Renal pelvis (tissue), 4 donors: ENCODE measurements around the gene WNT9A. TPM values are rescaled to one million over a fixed set of nuclear protein-coding genes. Genes with fewer than 3 reads are reported as not detected.
"Not testable (repeated sequence)": the region's sequence is repeated elsewhere in the genome, so short reads cannot be mapped to it uniquely, and the experiment has no call there.

Source experiments
- DNase-seq: peaks from one replicate; pipeline ENCODE4 v3.0.0-alpha.2; 2013
- polyA plus RNA-seq, 3 donors: library from polyadenylated mRNA; unstranded; fragments of 120-200 nt; gene quantifications; one replicate each; pipeline ENCODE4 v1.2.1, GENCODE V29; 2013; ENCODE audit not compliant: insufficient read length in 3 of 3

WNT9A gene
- polyA plus RNA-seq, 3 donors: 1.6 to 1.7 (median 1.6) TPM

- DNase-seq: peak; percentile 82
Observed at GRCh38 chr1:227886993-227887696, 60.6 kb downstream of the WNT9A start.

- no peak for DNase-seq
Observed at GRCh38 chr1:227886503-227886961, 61.2 kb downstream of the WNT9A start.

GRCh38 chr1:227885648-227886502, 61.9 kb downstream of the WNT9A start:
- DNase-seq: no peak

- no peak for DNase-seq
Observed at GRCh38 chr1:227885135-227885647, 62.5 kb downstream of the WNT9A start.

DNA sequence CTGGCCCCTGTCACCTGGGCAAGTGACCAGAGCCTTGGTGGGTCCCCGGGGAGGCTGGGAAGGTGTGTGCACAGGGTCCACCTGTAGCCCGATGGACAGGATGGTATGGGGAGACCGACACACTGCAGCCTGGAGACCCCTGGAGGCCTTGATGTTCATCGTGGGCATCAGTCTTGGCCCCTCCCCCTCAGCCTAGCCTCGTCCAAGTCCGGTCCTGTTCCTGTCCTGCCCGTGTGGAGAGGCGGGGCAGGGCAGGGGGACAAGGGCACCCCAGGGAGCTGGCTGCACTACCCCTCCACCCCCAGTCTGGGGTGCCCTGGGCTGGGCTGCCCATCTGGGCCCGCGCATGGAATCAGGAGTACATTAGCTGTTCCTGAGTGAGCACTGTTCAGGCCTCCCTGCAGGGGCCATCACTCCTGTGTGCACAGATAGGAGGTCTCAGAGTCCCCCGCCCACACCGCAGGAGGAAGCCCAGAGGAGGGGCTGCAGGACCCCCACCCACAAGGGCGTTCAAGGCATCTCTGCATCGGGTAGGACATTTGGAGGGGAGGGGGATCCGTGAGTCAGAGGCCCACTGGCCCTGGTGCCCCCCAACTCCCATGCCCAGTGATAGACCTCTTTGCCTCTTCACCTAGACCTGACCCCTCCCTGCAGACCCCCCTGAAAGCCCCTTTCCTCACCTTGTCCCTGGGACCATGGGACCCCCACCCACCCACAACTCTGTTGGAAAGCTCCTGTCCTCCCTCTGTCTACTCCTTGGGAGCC, 63.2 kb downstream of the WNT9A start:
- DNase-seq: no peak

GRCh38 chr1:227883641-227884301, 64.0 kb downstream of the WNT9A start:
- DNase-seq: no peak

DNA sequence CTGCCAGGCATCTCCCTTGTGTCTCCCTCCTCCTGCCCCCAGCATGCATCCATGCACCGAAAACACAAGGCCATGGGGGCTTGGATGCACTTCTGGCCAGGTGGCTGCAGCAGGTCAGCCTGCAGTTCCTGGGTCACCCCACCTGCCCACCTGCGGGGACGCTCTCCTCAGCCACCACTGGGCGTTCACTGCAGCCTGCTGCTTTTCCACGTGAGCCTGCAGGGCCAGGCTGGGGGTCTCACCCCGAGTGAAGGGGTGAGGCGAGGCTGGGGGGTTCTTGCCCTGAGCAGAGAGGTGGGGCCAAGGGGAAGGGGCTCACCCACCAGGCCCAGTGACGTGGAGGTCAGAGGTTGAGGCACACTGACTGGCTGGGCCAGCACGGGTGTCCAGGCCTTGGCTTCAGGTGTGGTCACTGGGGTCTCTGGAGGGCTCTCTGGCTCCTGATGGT, 64.6 kb downstream of the WNT9A start:
- no peak for DNase-seq

- no peak for DNase-seq
Observed at GRCh38 chr1:227880342-227880924, 67.3 kb downstream of the WNT9A start.

DNA sequence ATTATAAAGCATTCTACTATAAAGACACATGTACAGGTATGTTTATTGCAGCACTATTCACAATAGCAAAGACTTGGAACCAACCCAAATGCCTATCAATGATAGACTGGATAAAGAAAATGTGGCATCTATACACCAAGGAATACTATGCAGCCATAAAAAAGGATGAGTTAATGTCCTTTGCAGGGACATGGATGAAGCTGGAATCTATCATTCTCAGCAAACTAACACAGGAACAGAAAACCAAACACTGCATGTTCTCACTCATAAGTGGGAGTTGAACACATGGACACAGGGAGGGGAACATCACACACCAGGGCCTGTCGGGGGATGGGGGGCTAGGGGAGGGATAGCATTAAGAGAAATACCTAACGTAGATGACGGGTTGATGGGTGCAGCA, 69.9 kb downstream of the WNT9A start:
- not testable (repeated sequence) for DNase-seq

GRCh38 chr1:227871892-227872291, 75.8 kb downstream of the WNT9A start:
- DNase-seq: not testable (repeated sequence)

DNA sequence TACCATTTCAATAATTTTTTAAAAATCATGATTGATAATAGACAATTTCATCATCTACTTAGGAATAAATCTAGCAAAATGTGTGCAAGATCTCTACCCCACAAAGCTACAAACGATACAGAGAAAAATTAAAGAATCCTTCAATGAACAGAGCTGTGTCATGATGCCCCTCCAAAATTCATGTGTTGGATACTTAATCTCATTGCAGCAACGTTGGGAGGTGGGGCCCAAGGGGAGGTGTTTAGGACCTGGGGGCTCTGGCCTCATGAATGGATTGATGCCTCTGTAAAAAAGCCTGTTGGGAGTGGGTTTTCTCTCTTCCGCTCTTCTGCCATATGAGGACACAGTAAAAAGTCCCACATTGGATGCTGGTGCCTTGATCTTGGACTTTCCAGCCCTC, 77.4 kb downstream of the WNT9A start:
- no peak for DNase-seq

DNA sequence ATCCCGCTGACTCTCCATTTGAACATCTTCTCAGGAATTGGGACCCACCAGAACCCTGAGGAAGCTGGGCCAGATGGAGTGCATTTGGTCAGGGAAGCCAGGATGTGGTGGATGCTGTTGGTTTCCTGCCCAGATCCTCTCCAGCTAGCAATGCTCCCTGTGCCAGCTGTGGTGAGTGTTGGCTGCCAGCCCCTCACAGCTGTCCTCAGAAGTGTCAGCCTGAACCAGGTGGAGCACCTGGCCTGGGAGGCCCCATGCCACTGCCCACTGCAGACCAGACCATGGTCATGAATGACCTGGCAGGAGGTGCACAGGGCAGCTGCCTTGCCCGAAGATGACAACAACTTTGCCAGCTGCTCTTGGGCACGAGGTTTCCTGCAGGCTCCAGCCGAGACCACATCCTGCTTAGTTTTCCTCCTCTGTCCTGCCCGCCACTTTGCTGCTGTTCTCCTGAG, 77.9 kb downstream of the WNT9A start:
- DNase-seq: no peak

- DNase-seq: no peak
Observed at GRCh38 chr1:227869279-227869842, 78.4 kb downstream of the WNT9A start.

Other genes with a start within 250 kb of the WNT9A start
- gene JMJD4, start 212.6 kb downstream of the WNT9A start, polyA plus RNA-seq: 10 to 100 TPM; 18.6 to 21.1 (median 18.8) TPM
- 10 to 100 TPM; 44.9 to 46.1 (median 45.1) TPM for gene SNAP47, start 212.5 kb downstream of the WNT9A start, polyA plus RNA-seq
- gene PRSS38, start 132.3 kb downstream of the WNT9A start, polyA plus RNA-seq: not detected
- gene WNT3A, start 59.1 kb upstream of the WNT9A start, polyA plus RNA-seq: under 1 TPM; 0.12 to 0.23 (median 0.22) TPM
- gene ARF1, start 134.8 kb upstream of the WNT9A start, polyA plus RNA-seq: 100 to 1,000 TPM; 332 to 390 (median 367) TPM
- 10 to 100 TPM; 20.8 to 26.1 (median 23.3) TPM for gene C1orf35, start 155.4 kb upstream of the WNT9A start, polyA plus RNA-seq
- gene MRPL55, start 161.4 kb upstream of the WNT9A start, polyA plus RNA-seq: 10 to 100 TPM; 48.5 to 55.6 (median 54.4) TPM
- 100 to 1,000 TPM; 113 to 167 (median 157) TPM for gene GUK1, start 192.3 kb upstream of the WNT9A start, polyA plus RNA-seq
- gene GJC2, start 202.0 kb upstream of the WNT9A start, polyA plus RNA-seq: 1 to 10 TPM in 2 of 3 donors, under 1 TPM in 1; 0.59 to 1.1 (median 1.0) TPM
- gene IBA57, start 217.9 kb upstream of the WNT9A start, polyA plus RNA-seq: 1 to 10 TPM; 5.9 to 8.1 (median 6.1) TPM